OCI-LY7 (cell line): Measurements from ENCODE around the gene LRRFIP1.

Source experiments
- CTCF ChIP-seq: fragments of 200-600 bp; sonication (generic); conservative IDR thresholded peaks from 2 replicates; pipeline ENCODE4 v1.5.1; 2014; ENCODE audit warnings: mild to moderate bottlenecking, antibody characterized with exemption, low read length, moderate library complexity, mixed read lengths
- EZH2phosphoT487 ChIP-seq: fragments of 200-600 bp; sonication (generic); IDR thresholded peaks from 2 replicates; pipeline ENCODE4 v1.6.1; 2018; ENCODE audit warnings: low read depth, borderline replicate concordance, mild to moderate bottlenecking, mixed run types, antibody characterized with exemption, low read length, moderate library complexity, mixed read lengths

GRCh38 chr2:237742191-237742590, 114.8 kb downstream of the LRRFIP1 start:
- no peak for TF ChIP-seq CTCF
- TF ChIP-seq EZH2phosphoT487: no peak
